ENCODE data around the gene AGTRAP.

The AGTRAP gene

GRCh38 chr1:11691928-11692711, 43.8 kb upstream of the AGTRAP start:
- TF ChIP-seq FOXP2 (optimal IDR thresholded peaks at IDR 0.05; ENCODE audit: borderline replicate concordance, extremely low read depth, extremely low read length, insufficient read depth) (no peak), POLR2AphosphoS5 (IDR thresholded peaks at IDR 0.05; ENCODE audit: low read depth, low read length) (no peak), REST (IDR thresholded peaks at IDR 0.05; ENCODE audit: insufficient read depth in 1 of 2, low read depth in 2 of 2, low read length in 2 of 2) (no peak), SIN3A (IDR thresholded peaks at IDR 0.05; ENCODE audit: borderline replicate concordance, insufficient read depth, low read length) (no peak), TAF1 (IDR thresholded peaks at IDR 0.05; ENCODE audit: borderline replicate concordance, insufficient read depth, low read length) (no peak)

- no peak for TF ChIP-seq POLR2AphosphoS5 (IDR thresholded peaks at IDR 0.05; ENCODE audit: low read depth, low read length)
- TF ChIP-seq SIN3A (IDR thresholded peaks at IDR 0.05; ENCODE audit: borderline replicate concordance, insufficient read depth, low read length): no peak
- TF ChIP-seq FOXP2 (optimal IDR thresholded peaks at IDR 0.05; ENCODE audit: borderline replicate concordance, extremely low read depth, extremely low read length, insufficient read depth): no peak
- TF ChIP-seq TAF1 (IDR thresholded peaks at IDR 0.05; ENCODE audit: borderline replicate concordance, insufficient read depth, low read length): no peak
These were observed 42.8 kb upstream of the AGTRAP start for GRCh38 chr1:11693024-11693590.

GRCh38 chr1:11693917-11694316, 42.0 kb upstream of the AGTRAP start:
- TF ChIP-seq REST (IDR thresholded peaks at IDR 0.05; ENCODE audit: insufficient read depth in 1 of 2, low read depth in 2 of 2, low read length in 2 of 2) (no peak), SIN3A (IDR thresholded peaks at IDR 0.05; ENCODE audit: borderline replicate concordance, insufficient read depth, low read length) (no peak), POLR2AphosphoS5 (IDR thresholded peaks at IDR 0.05; ENCODE audit: low read depth, low read length) (no peak), TAF1 (IDR thresholded peaks at IDR 0.05; ENCODE audit: borderline replicate concordance, insufficient read depth, low read length) (no peak), FOXP2 (optimal IDR thresholded peaks at IDR 0.05; ENCODE audit: borderline replicate concordance, extremely low read depth, extremely low read length, insufficient read depth) (no peak)

- TF ChIP-seq FOXP2 (optimal IDR thresholded peaks at IDR 0.05; ENCODE audit: borderline replicate concordance, extremely low read depth, extremely low read length, insufficient read depth): no peak
- no peak for TF ChIP-seq REST (IDR thresholded peaks at IDR 0.05; ENCODE audit: insufficient read depth in 1 of 2, low read depth in 2 of 2, low read length in 2 of 2)
- TF ChIP-seq TAF1 (IDR thresholded peaks at IDR 0.05; ENCODE audit: borderline replicate concordance, insufficient read depth, low read length): no peak
- no peak for TF ChIP-seq SIN3A (IDR thresholded peaks at IDR 0.05; ENCODE audit: borderline replicate concordance, insufficient read depth, low read length)
- no peak for TF ChIP-seq POLR2AphosphoS5 (IDR thresholded peaks at IDR 0.05; ENCODE audit: low read depth, low read length)
These were observed 40.1 kb upstream of the AGTRAP start for GRCh38 chr1:11695861-11696260.

- no peak for TF ChIP-seq FOXP2 (optimal IDR thresholded peaks at IDR 0.05; ENCODE audit: borderline replicate concordance, extremely low read depth, extremely low read length, insufficient read depth)
- TF ChIP-seq POLR2AphosphoS5 (IDR thresholded peaks at IDR 0.05; ENCODE audit: low read depth, low read length): no peak
- no peak for TF ChIP-seq TAF1 (IDR thresholded peaks at IDR 0.05; ENCODE audit: borderline replicate concordance, insufficient read depth, low read length)
- no peak for TF ChIP-seq SIN3A (IDR thresholded peaks at IDR 0.05; ENCODE audit: borderline replicate concordance, insufficient read depth, low read length)
- TF ChIP-seq REST (IDR thresholded peaks at IDR 0.05; ENCODE audit: insufficient read depth in 1 of 2, low read depth in 2 of 2, low read length in 2 of 2): no peak
These were observed 38.6 kb upstream of the AGTRAP start for GRCh38 chr1:11697188-11697892.

Data from PFSK-1 (cell line).